Endothelial cell of umbilical vein (primary cell): ENCODE results near the gene NEAT1.

Experiments used
- CTCF ChIP-seq, 2 donors: IDR thresholded peaks; 1 replicate in 1 of 2; 2 replicates in 1 of 2; pipeline ENCODE4 v1.5.1; 2011; ENCODE audit warnings: low read length in 2 of 2, mild to moderate bottlenecking in 2 of 2, moderate library complexity in 2 of 2, control low read depth in 1 of 2, inconsistent platforms in 1 of 2, low read depth in 1 of 2; ENCODE audit not compliant: insufficient read depth in 1 of 2; ENCODE audit errors: extremely low read depth in 1 of 2
- EZH2 ChIP-seq: IDR thresholded peaks from 2 replicates; pipeline ENCODE4 v1.6.1; 2012; ENCODE audit warnings: borderline replicate concordance, low read depth, mild to moderate bottlenecking, moderate library complexity, low read length, inconsistent platforms; ENCODE audit not compliant: severe bottlenecking
- FOS ChIP-seq: IDR thresholded peaks from 2 replicates; pipeline ENCODE4 v1.6.1; 2011; ENCODE audit warnings: mild to moderate bottlenecking, low read length, moderate library complexity, borderline replicate concordance; ENCODE audit not compliant: insufficient read depth
- JUN ChIP-seq: IDR thresholded peaks from 2 replicates; pipeline ENCODE4 v1.6.1; 2011; ENCODE audit warnings: borderline replicate concordance, low read depth; ENCODE audit not compliant: insufficient read length, insufficient read depth
- MAX ChIP-seq: IDR thresholded peaks from 2 replicates; pipeline ENCODE4 v1.6.1; 2011; ENCODE audit not compliant: insufficient read depth, insufficient read length
- MYC ChIP-seq: IDR thresholded peaks from one replicate; pipeline ENCODE4 v1.6.1; 2011; ENCODE audit warnings: mild to moderate bottlenecking, low read depth, low read length
- POLR2A ChIP-seq: IDR thresholded peaks from 2 replicates; pipeline ENCODE4 v1.6.1; 2012; ENCODE audit warnings: low read depth, mild to moderate bottlenecking, control low read depth, low read length
- POLR2AphosphoS5 ChIP-seq: IDR thresholded peaks from 2 replicates; pipeline ENCODE4 v1.6.1; 2012; ENCODE audit warnings: low read depth, mild to moderate bottlenecking, control low read depth, low read length, moderate library complexity; ENCODE audit not compliant: insufficient read depth

GRCh38 chr11:65459552-65459951, 37.0 kb downstream of the NEAT1 start:
- no peak for TF ChIP-seq POLR2AphosphoS5
- TF ChIP-seq CTCF (IDR thresholded peaks at IDR 0.05; ENCODE audit: extremely low read depth in 1 of 2, insufficient read depth in 1 of 2, low read depth in 1 of 2, low read length in 2 of 2) = no peak
- TF ChIP-seq POLR2A = no peak
- no peak for TF ChIP-seq JUN
- no peak for TF ChIP-seq EZH2
- no peak for TF ChIP-seq MAX
- no peak for TF ChIP-seq MYC
- TF ChIP-seq FOS = no peak
